HEK293 (cell line): ENCODE data around the gene FGFR2.

Experiments used
- CTCF ChIA-PET: fragments of 350-600 bp; formaldehyde crosslinking; extraction: SDS; loops from one replicate; lab custom pipeline; 2021; ENCODE audit warnings: antibody characterized with exemption; lab: Yijun Ruan, JAX
- POLR2A ChIA-PET: fragments of 300-600 bp; formaldehyde crosslinking; extraction: SDS; loops from one replicate; lab custom pipeline; 2020; ENCODE audit warnings: antibody characterized with exemption, inconsistent platforms; lab: Yijun Ruan, JAX
- H3K27ac ChIP-seq: fragments of 200-500 bp; sonication (Bioruptor generic); 2 replicates; pipeline ENCODE4 v1.5.1; 2014; ENCODE audit warnings: low read depth, low read length, control low read depth, inconsistent platforms; ENCODE audit errors: extremely low read depth
- H3K36me3 ChIP-seq, 2 experiments: fragments of 200-500 bp in 1 of 2; sonication (Bioruptor generic) in 1 of 2; 1 replicate in 1 of 2; 2 replicates in 1 of 2; pipeline ENCODE4 v1.5.1; 2014 to 2017; ENCODE audit warnings: inconsistent platforms in 2 of 2, low read length in 2 of 2; ENCODE audit not compliant: control insufficient read depth in 2 of 2, insufficient read depth in 1 of 2
- H3K4me1 ChIP-seq: fragments of 200-500 bp; sonication (Bioruptor generic); 2 replicates; pipeline ENCODE4 v1.5.1; 2014; ENCODE audit warnings: mild to moderate bottlenecking, low read length, inconsistent platforms; ENCODE audit not compliant: control insufficient read depth, insufficient read depth
- H3K4me3 ChIP-seq: 2 replicates; pipeline ENCODE4 v1.5.1; 2011; ENCODE audit warnings: low read depth, mild to moderate bottlenecking, control low read depth, low read length, moderate library complexity
- H3K9me3 ChIP-seq: fragments of 200-500 bp; sonication (Bioruptor generic); 2 replicates; pipeline ENCODE4 v1.5.1; 2014; ENCODE audit warnings: low read depth, low read length, inconsistent platforms; ENCODE audit not compliant: control insufficient read depth, insufficient read depth
- GLIS1 ChIP-seq: fragments of 450-650 bp; formaldehyde crosslinking; IDR thresholded peaks from 2 replicates; pipeline ENCODE4 v1.5.1; 2016; ENCODE audit warnings: missing biosample characterization, missing genetic modification characterization
- IKZF3 ChIP-seq: fragments of 450-650 bp; IDR thresholded peaks from 2 replicates; pipeline ENCODE4 v1.5.0; 2018; ENCODE audit warnings: missing biosample characterization, mild to moderate bottlenecking, missing genetic modification characterization, moderate library complexity
- KLF10 ChIP-seq: fragments of 450-650 bp; IDR thresholded peaks from 2 replicates; pipeline ENCODE4 v1.5.1; 2018; ENCODE audit warnings: missing biosample characterization, mild to moderate bottlenecking, missing genetic modification characterization
- KLF7 ChIP-seq: fragments of 450-650 bp; formaldehyde crosslinking; IDR thresholded peaks from 2 replicates; pipeline ENCODE4 v1.5.1; 2016; ENCODE audit warnings: missing biosample characterization, missing genetic modification characterization, borderline replicate concordance
- KLF9 ChIP-seq: fragments of 450-650 bp; formaldehyde crosslinking; IDR thresholded peaks from 2 replicates; pipeline ENCODE4 v1.5.1; 2016; ENCODE audit warnings: missing biosample characterization, missing genetic modification characterization, low read depth
- OVOL3 ChIP-seq: fragments of 450-650 bp; formaldehyde crosslinking; IDR thresholded peaks from 2 replicates; pipeline ENCODE4 v1.5.1; 2016; ENCODE audit warnings: missing biosample characterization, missing genetic modification characterization
- SP2 ChIP-seq: fragments of 450-650 bp; formaldehyde crosslinking; IDR thresholded peaks from 2 replicates; pipeline ENCODE4 v1.5.1; 2016; ENCODE audit warnings: missing biosample characterization, missing genetic modification characterization
- TRIM28 ChIP-seq: IDR thresholded peaks from 2 replicates; pipeline ENCODE4 v1.6.1; 2011; ENCODE audit warnings: low read length, control low read depth, borderline replicate concordance
- YY2 ChIP-seq: fragments of 450-650 bp; formaldehyde crosslinking; IDR thresholded peaks from 2 replicates; pipeline ENCODE4 v1.5.1; 2016; ENCODE audit warnings: missing biosample characterization, missing genetic modification characterization
- ZBTB10 ChIP-seq: fragments of 450-650 bp; formaldehyde crosslinking; IDR thresholded peaks from 2 replicates; pipeline ENCODE4 v1.5.1; 2016; ENCODE audit warnings: missing biosample characterization, missing genetic modification characterization
- ZBTB6 ChIP-seq: fragments of 450-650 bp; formaldehyde crosslinking; IDR thresholded peaks from 2 replicates; pipeline ENCODE4 v1.5.1; 2017; ENCODE audit warnings: missing biosample characterization, missing genetic modification characterization
- ZBTB8A ChIP-seq: fragments of 450-650 bp; formaldehyde crosslinking; IDR thresholded peaks from 2 replicates; pipeline ENCODE4 v1.5.1; 2016; ENCODE audit warnings: missing biosample characterization, missing genetic modification characterization
- ZFP69B ChIP-seq: fragments of 450-650 bp; formaldehyde crosslinking; IDR thresholded peaks from 2 replicates; pipeline ENCODE4 v1.5.1; 2016; ENCODE audit warnings: missing biosample characterization, missing genetic modification characterization
- ZIC2 ChIP-seq: fragments of 450-650 bp; formaldehyde crosslinking; IDR thresholded peaks from 2 replicates; pipeline ENCODE4 v1.5.1; 2016; ENCODE audit warnings: missing biosample characterization, missing genetic modification characterization
- ZNF114 ChIP-seq: fragments of 450-650 bp; formaldehyde crosslinking; IDR thresholded peaks from 2 replicates; pipeline ENCODE4 v1.5.0; 2017; ENCODE audit warnings: missing biosample characterization, missing genetic modification characterization
- ZNF132 ChIP-seq: fragments of 450-650 bp; formaldehyde crosslinking; IDR thresholded peaks from 2 replicates; pipeline ENCODE4 v1.5.1; 2017; ENCODE audit warnings: missing biosample characterization, missing genetic modification characterization, borderline replicate concordance
- ZNF184 ChIP-seq: fragments of 450-650 bp; IDR thresholded peaks from 2 replicates; pipeline ENCODE4 v1.5.1; 2018; ENCODE audit warnings: missing biosample characterization, mild to moderate bottlenecking, missing genetic modification characterization
- ZNF2 ChIP-seq: fragments of 450-650 bp; formaldehyde crosslinking; IDR thresholded peaks from 2 replicates; pipeline ENCODE4 v1.5.1; 2016; ENCODE audit warnings: missing biosample characterization, missing genetic modification characterization
- ZNF211 ChIP-seq: fragments of 450-650 bp; formaldehyde crosslinking; IDR thresholded peaks from 2 replicates; pipeline ENCODE4 v1.5.1; 2016; ENCODE audit warnings: low read depth, missing biosample characterization, missing genetic modification characterization
- ZNF239 ChIP-seq: fragments of 450-650 bp; formaldehyde crosslinking; IDR thresholded peaks from 2 replicates; pipeline ENCODE4 v1.5.1; 2016; ENCODE audit warnings: missing biosample characterization, missing genetic modification characterization
- ZNF416 ChIP-seq: fragments of 450-650 bp; formaldehyde crosslinking; IDR thresholded peaks from 2 replicates; pipeline ENCODE4 v1.5.1; 2016; ENCODE audit warnings: missing biosample characterization, missing genetic modification characterization
- ZNF48 ChIP-seq: fragments of 450-650 bp; formaldehyde crosslinking; IDR thresholded peaks from 2 replicates; pipeline ENCODE4 v1.5.1; 2016; ENCODE audit warnings: missing biosample characterization, missing genetic modification characterization
- ZNF501 ChIP-seq: fragments of 450-650 bp; formaldehyde crosslinking; IDR thresholded peaks from 2 replicates; pipeline ENCODE4 v1.5.1; 2016; ENCODE audit warnings: missing biosample characterization, missing genetic modification characterization
- ZNF510 ChIP-seq: fragments of 450-650 bp; formaldehyde crosslinking; IDR thresholded peaks from 2 replicates; pipeline ENCODE4 v1.5.1; 2018; ENCODE audit warnings: mild to moderate bottlenecking, missing genetic modification characterization, missing biosample characterization; ENCODE audit not compliant: insufficient replicate concordance
- ZNF585B ChIP-seq: fragments of 450-650 bp; formaldehyde crosslinking; IDR thresholded peaks from 2 replicates; pipeline ENCODE4 v1.5.1; 2016; ENCODE audit warnings: missing biosample characterization, missing genetic modification characterization
- ZNF654 ChIP-seq: fragments of 450-650 bp; formaldehyde crosslinking; IDR thresholded peaks from 2 replicates; pipeline ENCODE4 v1.5.1; 2016; ENCODE audit warnings: low read depth, missing biosample characterization, missing genetic modification characterization
- ZNF837 ChIP-seq: fragments of 450-650 bp; formaldehyde crosslinking; IDR thresholded peaks from 2 replicates; pipeline ENCODE4 v1.5.1; 2016; ENCODE audit warnings: missing biosample characterization, missing genetic modification characterization
- ZSCAN5A ChIP-seq: fragments of 450-650 bp; formaldehyde crosslinking; IDR thresholded peaks from 2 replicates; pipeline ENCODE4 v1.5.1; 2016; ENCODE audit warnings: missing biosample characterization, missing genetic modification characterization
- ZXDB ChIP-seq: fragments of 450-650 bp; formaldehyde crosslinking; IDR thresholded peaks from 2 replicates; pipeline ENCODE4 v1.5.1; 2016; ENCODE audit warnings: missing biosample characterization, missing genetic modification characterization

Gene FGFR2

GRCh38 chr10:121616291-121616690 is 18.0 kb upstream of the FGFR2 start:
- TF ChIP-seq ZFP69B (tag by site-specific recombination) (no peak), ZBTB6 (tag by site-specific recombination) (no peak), ZNF585B (no peak), ZNF48 (no peak), YY2 (no peak), ZBTB8A (tag by site-specific recombination) (no peak), OVOL3 (no peak), KLF9 (tag by site-specific recombination) (no peak), ZNF184 (tag by site-specific recombination) (no peak), ZNF416 (no peak), KLF7 (tag by site-specific recombination) (no peak), ZNF211 (no peak), IKZF3 (tag by site-specific recombination) (no peak), ZNF2 (tag by site-specific recombination) (no peak), KLF10 (tag by site-specific recombination) (no peak), ZNF114 (no peak), ZNF654 (tag by site-specific recombination) (no peak), ZNF239 (tag by site-specific recombination) (no peak), ZNF510 (tag by site-specific recombination) (no peak), ZSCAN5A (tag by site-specific recombination) (no peak)
- ChIA-PET CTCF (interaction anchor here (1.1 kb wide), 1 partner anchor 284 kb away, joined by 4 read pairs; no protein-coding TSS in a partner anchor), POLR2A (no interaction called here)

GRCh38 chr10:121615836-121616235 is 17.6 kb upstream of the FGFR2 start:
- Histone ChIP-seq H3K4me3 (no peak overlapping the region), H3K27ac (no peak overlapping the region), H3K36me3 (no peaks in the 10 kb centered on the region), H3K4me1 (0 out of 2 replicates have a peak, but pooled peaks cover 3% of the 10 kb centered on the region), H3K9me3 (no peaks in the 10 kb centered on the region)
- TF ChIP-seq SP2 (tag by site-specific recombination) = no peak
- TF ChIP-seq ZIC2 (tag by site-specific recombination) = no peak
- no peak for TF ChIP-seq GLIS1 (tag by site-specific recombination)
- TF ChIP-seq ZNF837 (tag by site-specific recombination) = no peak
- no peak for TF ChIP-seq TRIM28
- no peak for TF ChIP-seq ZBTB10 (tag by site-specific recombination)
- TF ChIP-seq ZNF501 (tag by site-specific recombination) = no peak
- TF ChIP-seq ZNF132 (tag by site-specific recombination) = no peak
- TF ChIP-seq ZXDB (tag by site-specific recombination) = no peak
- TF ChIP-seq, all 188 proteins: peak for 0
- ChIA-PET POLR2A (no interaction called here), CTCF (interaction anchor here (1.1 kb wide), 1 partner anchor 285 kb away, joined by 4 read pairs; no protein-coding TSS in a partner anchor)

More at GRCh38 chr10:121616291-121616690, 18.0 kb upstream of the FGFR2 start:
- Histone ChIP-seq H3K4me1 (no peaks in the 10 kb centered on the region), H3K27ac (no peak overlapping the region), H3K36me3 (no peaks in the 10 kb centered on the region), H3K4me3 (no peak overlapping the region), H3K9me3 (no peaks in the 10 kb centered on the region)
